ENCODE results near the gene SCAP.
A peak's percentile ranks its signal among the peaks of the same experiment; 100 is the strongest.
"Not testable (repeated sequence)": the region's sequence is repeated elsewhere in the genome, so short reads cannot be mapped to it uniquely, and the experiment has no call there.

SCAP gene

GRCh38 chr3:47475570-47476329 lies at the start of gene SCAP:
TSS of gene SCAP (minus strand) at chr3:47475941. CDS start at chr3:47442993, 32,948 bp downstream.
- DNase-seq: peak; percentile 72

- no peak for DNase-seq
Observed at GRCh38 chr3:47523310-47524073, 47.8 kb upstream of the SCAP start.

GRCh38 chr3:47522082-47522987 lies 46.6 kb upstream of the SCAP start:
- peak; percentile 87 for DNase-seq

DNA sequence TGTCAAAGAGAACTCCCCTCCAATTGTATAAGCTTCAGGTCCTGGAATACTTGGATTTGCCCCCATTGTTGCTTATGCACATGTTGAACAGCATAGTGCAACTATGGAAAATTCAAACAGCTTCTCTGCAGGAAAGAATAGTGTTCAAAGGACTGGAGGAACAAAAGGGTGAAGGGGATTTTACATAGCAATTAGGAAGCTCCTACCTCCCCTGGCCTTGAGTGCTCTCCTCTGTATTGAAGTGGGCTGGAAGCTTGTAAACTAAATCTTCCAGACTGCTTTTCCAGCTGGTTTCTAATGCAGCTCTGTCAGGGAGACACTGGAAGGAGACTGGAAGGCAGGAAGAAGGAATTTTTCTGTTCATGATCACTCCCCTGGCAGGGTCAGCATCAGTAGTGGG lies 45.0 kb upstream of the SCAP start:
- DNase-seq: no peak

GRCh38 chr3:47517937-47518336 lies 42.2 kb upstream of the SCAP start:
- DNase-seq: no peak

DNA sequence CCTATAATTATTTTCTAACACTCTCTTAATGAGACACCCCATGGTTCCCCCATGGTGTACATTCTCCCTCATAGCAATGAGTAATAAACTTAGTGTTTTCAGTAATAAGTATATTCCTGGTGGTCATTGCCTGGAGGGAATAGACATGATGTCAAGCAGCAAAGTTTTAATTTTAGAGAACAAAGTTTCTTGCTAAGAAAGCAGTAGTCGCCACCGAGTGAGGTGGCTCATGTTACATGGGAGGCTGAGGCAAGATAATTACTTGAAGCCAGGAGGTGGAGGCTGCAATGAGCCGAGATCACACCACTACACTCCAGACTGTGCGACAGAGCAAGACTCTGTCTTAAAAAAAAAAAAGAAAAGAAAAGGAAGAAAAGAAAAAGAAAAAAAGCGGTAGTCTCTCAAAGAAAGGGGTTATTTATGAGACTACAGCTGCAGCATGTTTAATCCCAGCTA lies 40.2 kb upstream of the SCAP start:
- DNase-seq: no peak

DNA sequence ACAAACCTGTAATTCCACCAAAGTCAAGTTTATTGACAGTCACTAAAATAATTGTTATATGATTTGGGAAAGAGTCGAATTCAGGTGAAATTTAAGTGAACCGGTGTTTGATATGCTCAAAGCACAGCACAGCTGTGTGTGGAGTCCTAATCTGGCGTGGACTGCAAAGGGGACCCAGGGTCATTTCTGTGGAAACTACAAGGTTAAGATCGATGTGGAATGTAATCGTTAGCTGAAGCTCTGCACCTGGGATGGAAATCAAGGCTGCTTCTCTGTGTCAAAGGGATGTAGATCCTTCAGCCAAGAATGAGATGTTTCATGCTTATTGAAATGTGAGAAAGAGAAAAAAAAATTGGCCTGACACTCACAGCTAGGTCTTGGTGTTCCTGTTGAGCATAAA lies 39.4 kb upstream of the SCAP start:
- no peak for DNase-seq

- peak; percentile 96 for DNase-seq
Observed at GRCh38 chr3:47513125-47513929, 37.6 kb upstream of the SCAP start, which contains the start of gene ELP6. TSS of gene ELP6 (minus strand) at chr3:47513712. CDS start at chr3:47513590, 122 bp downstream.

DNA sequence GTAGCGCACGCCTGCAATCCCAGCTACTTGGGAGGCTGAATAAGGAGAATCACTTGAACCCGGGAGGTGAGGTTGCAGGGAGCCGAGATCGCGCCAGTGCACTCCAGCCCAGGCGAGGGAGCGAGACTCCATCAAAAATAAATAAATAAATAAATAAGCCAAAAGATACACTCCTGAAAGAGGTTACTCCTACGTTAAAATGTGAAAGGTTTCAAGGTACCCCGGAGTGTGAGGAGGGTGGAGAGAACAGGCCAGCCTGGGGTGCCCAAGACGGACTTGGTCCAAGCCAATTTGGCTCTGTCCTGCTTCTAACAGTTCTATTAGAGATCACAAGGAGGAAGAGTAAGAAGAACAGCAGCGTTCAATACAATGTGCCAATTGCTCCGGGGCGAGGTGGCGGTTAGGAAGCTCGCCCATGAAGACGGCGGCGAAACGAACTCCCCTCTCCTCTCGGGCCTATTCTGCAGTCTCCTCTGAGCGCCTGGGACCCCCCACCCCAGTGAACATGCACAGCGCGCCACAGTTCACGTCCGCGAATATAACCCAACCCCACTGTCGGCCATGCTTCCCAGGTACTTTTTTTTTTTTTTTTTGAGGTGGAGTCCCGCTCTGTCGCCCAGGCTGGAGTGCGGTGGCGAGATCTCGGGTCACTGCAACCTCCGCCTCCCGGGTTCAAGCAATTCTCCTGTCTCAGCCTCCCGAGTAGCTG lies 36.8 kb upstream of the SCAP start:
- DNase-seq: peak; percentile 18

- DNase-seq: not testable (repeated sequence)
Observed at GRCh38 chr3:47505267-47505666, 29.5 kb upstream of the SCAP start.

DNA sequence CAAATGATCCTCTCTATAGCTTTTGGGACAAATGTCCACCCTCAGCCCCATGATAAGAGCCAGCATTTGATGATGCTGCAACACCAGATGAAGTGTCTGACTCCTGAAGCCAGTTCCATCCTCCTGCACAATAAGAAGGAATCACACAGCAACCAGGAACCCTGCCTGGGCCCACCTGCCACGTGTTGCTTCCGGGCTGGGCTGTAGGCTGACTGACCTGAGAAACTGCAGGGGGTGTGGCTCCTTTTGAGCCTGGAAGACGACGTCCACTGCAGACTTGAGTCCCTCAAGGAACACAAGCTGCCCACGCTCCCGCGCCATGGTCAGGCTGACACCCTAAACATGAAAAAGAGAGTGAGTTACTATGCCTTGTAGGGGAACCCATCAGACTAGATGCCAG lies 28.4 kb upstream of the SCAP start:
- no peak for DNase-seq

DNA sequence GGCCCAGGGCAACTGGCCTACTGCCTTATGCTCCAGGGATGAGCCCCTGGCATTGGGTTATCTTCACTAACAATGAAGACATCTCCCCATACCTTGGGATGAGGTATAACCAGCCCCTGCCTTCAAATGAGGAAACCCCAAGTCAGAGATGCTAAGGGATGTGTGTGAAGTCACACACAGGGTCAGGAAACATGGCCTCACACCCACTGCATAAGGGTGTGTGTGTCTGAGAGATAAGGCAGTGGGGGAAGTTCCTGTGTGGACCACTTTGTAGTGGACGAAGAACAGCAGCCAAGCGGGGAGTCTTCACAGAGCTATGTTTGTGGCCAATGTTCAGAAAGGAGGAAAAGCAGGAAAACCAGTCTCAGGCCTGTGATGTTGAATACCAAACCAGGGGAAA lies 27.3 kb upstream of the SCAP start:
- DNase-seq: no peak

DNA sequence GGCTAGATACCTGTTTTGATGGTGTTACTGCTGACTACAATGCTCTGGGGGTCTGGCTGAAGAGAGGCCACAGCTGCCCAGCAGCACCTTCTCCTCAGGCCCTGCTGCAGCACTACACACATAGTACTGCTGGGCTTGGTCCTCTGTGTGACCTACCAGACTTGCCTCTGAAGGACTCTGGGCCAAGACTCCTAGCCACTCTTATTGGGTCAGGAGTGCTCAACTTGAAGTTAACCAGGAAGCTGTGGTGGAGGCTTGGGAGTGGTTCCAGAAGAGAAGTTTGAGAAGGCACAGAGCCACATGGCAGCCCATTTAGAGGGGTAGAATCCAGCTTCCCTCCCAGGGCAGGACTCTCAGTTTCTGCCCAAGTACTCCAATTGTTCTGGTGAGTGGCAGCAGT lies 21.2 kb upstream of the SCAP start:
- DNase-seq: no peak

DNA sequence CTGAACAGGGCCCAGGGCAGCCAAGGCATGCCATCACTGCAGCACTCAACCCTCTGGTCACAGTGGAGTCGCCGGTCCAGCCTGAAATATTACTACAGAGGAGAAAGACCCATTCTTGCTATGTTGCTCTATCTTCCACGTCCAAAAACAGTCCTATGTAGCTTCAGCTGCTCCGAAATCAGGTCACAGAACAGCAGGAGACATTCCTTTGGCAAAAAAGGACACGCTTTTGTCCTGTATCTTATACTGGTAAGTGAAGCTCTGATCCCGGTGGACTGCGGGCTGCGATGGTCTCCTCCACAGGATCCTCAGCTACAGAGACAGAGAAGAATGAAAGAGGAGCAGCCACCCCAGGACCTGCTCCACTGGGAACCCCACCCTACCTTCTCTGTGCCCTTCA lies 20.1 kb upstream of the SCAP start:
- no peak for DNase-seq

- DNase-seq: no peak
Observed at GRCh38 chr3:47495111-47495510, 19.4 kb upstream of the SCAP start.

DNA sequence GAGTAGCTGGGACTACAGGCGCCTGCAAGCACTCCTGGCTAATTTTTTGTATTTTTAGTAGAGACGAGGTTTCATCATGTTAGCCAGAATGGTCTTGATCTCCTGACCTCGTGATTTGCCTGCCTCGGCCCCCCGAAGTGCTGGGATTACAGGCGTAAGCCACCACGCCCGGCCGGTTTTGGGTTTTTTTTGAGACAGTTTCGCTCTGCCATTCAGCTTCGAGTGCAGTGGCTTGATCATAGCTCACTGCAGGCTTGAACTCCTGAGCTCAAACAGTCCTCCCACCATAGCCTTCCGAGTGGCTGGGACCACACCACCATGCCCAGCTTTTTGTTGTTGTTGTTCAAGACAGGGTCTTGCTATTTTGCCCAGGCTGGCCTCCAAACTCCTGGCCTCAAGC lies 16.0 kb upstream of the SCAP start:
- DNase-seq: no peak

DNA sequence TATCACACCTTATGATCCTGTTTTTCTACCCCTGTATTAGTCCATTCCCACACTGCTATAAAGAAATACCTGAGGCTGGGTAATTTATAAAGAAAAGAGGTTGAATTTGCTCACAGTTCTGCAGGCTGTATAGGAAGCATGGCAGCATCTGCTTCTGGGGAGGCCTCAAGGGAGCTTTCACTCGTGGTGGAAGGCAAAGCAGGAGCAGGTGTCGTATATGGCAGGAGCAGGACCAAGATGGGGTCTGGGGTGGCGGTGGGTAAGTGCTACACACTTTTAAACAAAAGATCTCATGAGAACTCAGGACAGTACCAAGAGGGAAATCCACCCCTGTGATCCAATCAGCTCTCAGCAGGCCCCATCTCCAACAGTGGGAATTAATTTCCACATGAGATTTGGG lies 15.4 kb upstream of the SCAP start:
- DNase-seq: no peak

DNA sequence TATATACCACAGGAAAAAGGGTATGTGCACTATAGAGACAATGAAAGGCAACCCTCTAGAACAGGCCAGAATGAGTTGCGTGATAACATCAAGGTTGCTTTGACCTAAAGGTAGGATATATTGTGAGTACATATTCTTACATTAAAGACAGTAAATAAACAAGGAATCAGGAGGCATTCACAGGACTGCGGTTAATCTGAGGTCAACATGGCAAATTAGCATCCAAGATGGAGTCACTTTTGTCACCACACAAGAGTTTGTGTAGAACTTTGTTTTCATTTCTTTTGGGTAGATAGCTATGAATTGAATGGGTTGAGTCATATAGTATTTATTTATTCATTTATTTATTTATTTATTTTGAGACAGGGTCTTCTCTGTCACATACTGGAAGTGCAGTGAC lies 11.5 kb upstream of the SCAP start:
- no peak for DNase-seq

DNA sequence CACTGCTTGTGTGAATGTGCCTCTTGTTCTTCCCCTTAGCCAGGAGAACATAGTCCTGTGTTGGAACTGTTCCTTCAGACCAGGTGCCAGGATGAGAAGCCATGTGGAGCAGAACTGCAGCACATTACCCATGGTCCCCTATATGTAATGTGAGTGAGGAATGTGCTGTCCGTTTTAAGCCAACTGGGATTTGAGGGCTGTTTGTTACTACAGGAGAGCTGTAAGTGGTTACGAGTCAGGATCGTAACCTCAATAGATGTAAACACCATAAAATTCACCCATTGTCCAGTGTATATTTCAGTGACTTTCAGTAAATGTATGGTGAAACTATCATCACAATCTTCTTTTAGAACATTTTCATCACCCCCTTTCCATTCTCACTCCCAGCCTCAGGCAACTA lies 10.1 kb upstream of the SCAP start:
- DNase-seq: peak; percentile 4

DNA sequence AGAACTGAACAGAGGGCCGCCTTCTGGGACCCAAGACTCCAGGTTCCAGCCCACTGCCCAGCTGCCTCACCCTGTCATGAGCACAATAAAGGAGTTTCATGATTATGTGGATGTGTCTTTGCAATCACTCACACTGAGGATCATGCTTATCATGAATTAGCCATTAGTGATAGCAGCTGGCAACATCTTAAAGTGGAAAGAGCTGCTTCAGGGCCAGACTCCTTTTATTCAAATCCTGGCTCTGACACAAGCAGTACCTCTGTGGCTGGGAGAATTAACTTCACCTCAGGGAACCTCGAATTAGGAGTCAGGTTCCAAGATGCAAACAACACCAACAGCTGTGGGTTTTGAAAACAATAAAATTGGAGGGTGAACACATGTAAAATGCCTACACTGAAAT lies 6.6 kb upstream of the SCAP start:
- DNase-seq: no peak

DNA sequence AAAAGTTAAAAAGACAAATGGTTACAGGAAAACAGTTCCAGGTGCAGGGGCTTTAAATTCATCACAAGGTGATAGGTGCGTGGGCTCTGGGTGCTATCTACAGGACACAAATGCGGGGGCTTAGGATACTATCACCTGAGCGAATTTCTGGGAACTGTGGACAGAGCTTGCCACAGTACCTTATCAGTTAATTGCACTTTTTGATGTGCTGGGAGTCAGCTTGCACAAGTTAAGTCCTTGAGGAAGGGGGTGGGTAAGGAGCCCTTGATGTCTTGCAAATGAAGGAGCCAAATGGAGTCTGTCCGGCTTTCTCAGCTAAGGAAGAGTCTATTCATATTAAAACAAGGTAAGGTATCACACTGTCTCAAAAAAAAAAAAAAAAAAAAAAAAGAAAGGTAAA lies 6.0 kb upstream of the SCAP start:
- DNase-seq: not testable (repeated sequence)

- DNase-seq: not testable (repeated sequence)
Observed at GRCh38 chr3:47480267-47480666, 4.5 kb upstream of the SCAP start.
